HFF-Myc (cell line): ENCODE results near the gene JPH3.

Experiments
- DNase-seq: peaks from one replicate; pipeline ENCODE4 v3.0.0-alpha.2; 2011; ENCODE audit warnings: low read depth; ENCODE audit errors: extremely low read depth
- H3K4me3 ChIP-seq: replicated peaks from 2 replicates; pipeline ENCODE4 v1.5.1; 2011; ENCODE audit warnings: low read depth, mild to moderate bottlenecking, control low read depth, low read length
- CTCF ChIP-seq: IDR thresholded peaks from 2 replicates; pipeline ENCODE4 v1.5.1; 2012; ENCODE audit warnings: mild to moderate bottlenecking, low read depth, low read length, control low read depth; ENCODE audit errors: missing control alignments

Gene JPH3

GRCh38 chr16:87626401-87626800 lies 24.1 kb downstream of the JPH3 start:
- no peak for DNase-seq
- TF ChIP-seq CTCF: no peak
- H3K4me3 ChIP-seq: no peak overlapping the region

GRCh38 chr16:87626905-87627304 lies 24.6 kb downstream of the JPH3 start:
- DNase-seq: no peak
- TF ChIP-seq CTCF: no peak
- no peak overlapping the region for H3K4me3 ChIP-seq

GRCh38 chr16:87627542-87628245 lies 25.4 kb downstream of the JPH3 start:
- H3K4me3 ChIP-seq: no peak overlapping the region
- no peak for DNase-seq
- no peak for TF ChIP-seq CTCF

- DNase-seq: no peak
- TF ChIP-seq CTCF: no peak
- H3K4me3 ChIP-seq: no peak overlapping the region
Observed at GRCh38 chr16:87628246-87628923, 26.1 kb downstream of the JPH3 start.

- no peak for DNase-seq
- no peak for TF ChIP-seq CTCF
- H3K4me3 ChIP-seq: no peak overlapping the region
Observed at GRCh38 chr16:87628940-87629339, 26.6 kb downstream of the JPH3 start.

GRCh38 chr16:87631067-87631466 lies 28.8 kb downstream of the JPH3 start:
- TF ChIP-seq CTCF: no peak
- no peak overlapping the region for H3K4me3 ChIP-seq
- DNase-seq: no peak
